Skeletal muscle tissue (tissue), 4 donors: ENCODE results near the gene IPPK. TPM values are rescaled to one million over a fixed set of nuclear protein-coding genes. Genes with fewer than 3 reads are reported as not detected.

ENCODE experiments used
- H3K27ac ChIP-seq: one replicate; pipeline ENCODE4 v1.7.0; 2013; ENCODE audit warnings: mild to moderate bottlenecking, low read depth, low read length, inconsistent platforms
- H3K27me3 ChIP-seq, 3 donors: one replicate each; pipeline ENCODE4 v1.7.0; 2013; ENCODE audit warnings: low read length in 3 of 3; ENCODE audit not compliant: control insufficient read depth in 3 of 3, insufficient read depth in 3 of 3
- H3K36me3 ChIP-seq, 3 donors: one replicate each; pipeline ENCODE4 v1.7.0; 2013; ENCODE audit warnings: low read length in 3 of 3; ENCODE audit not compliant: control insufficient read depth in 3 of 3, insufficient read depth in 3 of 3
- H3K4me1 ChIP-seq, 3 donors: one replicate each; pipeline ENCODE4 v1.7.0; 2013; ENCODE audit warnings: low read length in 3 of 3, mild to moderate bottlenecking in 3 of 3; ENCODE audit not compliant: control insufficient read depth in 3 of 3, insufficient read depth in 3 of 3
- H3K4me3 ChIP-seq, 3 donors: one replicate each; pipeline ENCODE4 v1.7.0; 2013; ENCODE audit warnings: low read length in 3 of 3
- H3K9ac ChIP-seq, 3 donors: one replicate each; pipeline ENCODE4 v1.7.0; 2013; ENCODE audit warnings: low read length in 3 of 3, mild to moderate bottlenecking in 3 of 3, moderate library complexity in 2 of 3, low read depth in 1 of 3
- H3K9me3 ChIP-seq, 3 donors: one replicate each; pipeline ENCODE4 v1.7.0; 2013; ENCODE audit warnings: low read length in 3 of 3; ENCODE audit not compliant: control insufficient read depth in 3 of 3
- total RNA-seq: library from RNA; depleted of rRNA; stranded (reverse); fragments of >200 nt; gene quantifications from one replicate; pipeline ENCODE4 v1.2.3, GENCODE V29; 2014
- donor health status: Osteomylitis.

The IPPK gene
- total RNA-seq, 1 donor from 2014 or later: 6.3 TPM

DNA sequence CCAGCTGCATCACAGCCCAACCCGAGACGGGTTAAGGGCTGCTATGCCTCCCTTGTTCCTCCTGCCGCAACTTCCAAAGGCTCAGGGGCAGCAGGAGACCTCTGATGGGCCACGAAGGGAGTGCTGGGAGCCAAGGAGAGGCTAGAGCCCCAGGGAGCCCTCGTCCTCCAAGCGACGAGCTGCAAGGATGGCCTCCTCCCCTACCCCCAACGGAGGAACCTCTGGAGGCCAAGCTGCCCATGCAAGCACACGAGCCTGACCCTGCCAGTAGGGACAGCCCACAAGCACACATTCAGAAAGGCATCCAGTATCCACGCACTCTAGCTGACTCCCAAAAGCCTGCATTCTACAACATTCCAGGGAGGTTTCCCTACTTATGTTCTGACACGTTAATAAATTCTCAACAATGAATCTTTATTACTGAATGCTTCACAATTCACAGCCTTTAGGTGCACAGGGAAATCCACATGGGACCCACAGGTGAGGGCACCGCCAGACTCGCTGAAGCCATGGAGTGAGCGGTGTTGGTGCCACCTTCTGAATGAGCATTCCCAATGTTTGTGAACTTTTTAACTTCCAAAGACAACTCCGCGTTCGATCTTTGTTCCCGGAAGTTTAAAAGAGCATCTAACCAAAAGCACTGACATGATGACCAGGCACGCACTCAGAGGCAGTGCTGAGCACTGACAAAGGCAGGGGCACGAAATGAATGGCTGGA lies 28.7 kb downstream of the IPPK start:
- H3K27me3 ChIP-seq: no peaks in the 10 kb centered on the region
- H3K4me1 ChIP-seq: no peaks in the 10 kb centered on the region
- no peak overlapping the region for H3K27ac ChIP-seq
- H3K9me3 ChIP-seq: no peaks in the 10 kb centered on the region
- H3K9ac ChIP-seq: no peak overlapping the region
- H3K4me3 ChIP-seq: no peak overlapping the region
- peaks cover 60 to 68% (median 63%) of the 10 kb centered on the region in 3 donors for H3K36me3 ChIP-seq

GRCh38 chr9:92640398-92641091 lies 29.4 kb downstream of the IPPK start:
- H3K9me3 ChIP-seq: no peaks in the 10 kb centered on the region
- H3K9ac ChIP-seq: no peak overlapping the region
- H3K4me3 ChIP-seq: no peak overlapping the region
- no peak overlapping the region for H3K27ac ChIP-seq
- no peaks in the 10 kb centered on the region for H3K27me3 ChIP-seq
- H3K4me1 ChIP-seq: no peaks in the 10 kb centered on the region
- peaks cover 61 to 67% (median 62%) of the 10 kb centered on the region in 3 donors for H3K36me3 ChIP-seq

- peaks cover 66 to 68% (median 67%) of the 10 kb centered on the region in 3 donors for H3K36me3 ChIP-seq
These were observed 30.1 kb downstream of the IPPK start for GRCh38 chr9:92639791-92640271.

DNA sequence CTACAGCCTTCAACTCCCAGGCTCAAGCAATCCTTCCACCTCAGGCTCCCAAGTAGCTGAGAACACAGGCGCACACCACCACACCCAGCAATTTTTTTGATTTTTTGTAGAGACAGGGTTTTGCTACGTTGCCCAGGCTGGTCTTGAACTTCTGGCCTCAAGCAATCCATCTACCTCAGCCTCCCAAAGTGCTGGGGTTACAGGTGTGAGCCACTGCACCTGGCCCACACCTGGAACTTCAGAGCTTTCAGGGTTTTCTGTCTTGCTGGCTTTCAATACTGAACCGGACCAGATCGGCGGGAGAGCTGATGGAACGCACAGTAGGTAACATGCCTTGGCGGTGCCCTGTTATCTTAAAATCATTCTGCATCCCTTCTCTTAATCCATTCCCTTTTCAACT lies 30.8 kb downstream of the IPPK start:
- H3K36me3 ChIP-seq: peaks cover 64 to 66% (median 65%) of the 10 kb centered on the region in 3 donors
- H3K9ac ChIP-seq: no peak overlapping the region

More at GRCh38 chr9:92639791-92640271, 30.1 kb downstream of the IPPK start:
- Histone ChIP-seq H3K4me1 (peaks cover 1 to 2% (median 2%) of the 10 kb centered on the region in 3 donors), H3K27ac (no peak overlapping the region), H3K4me3 (no peak overlapping the region), H3K9me3 (no peaks in the 10 kb centered on the region), H3K27me3 (no peaks in the 10 kb centered on the region), H3K9ac (no peak overlapping the region)

DNA sequence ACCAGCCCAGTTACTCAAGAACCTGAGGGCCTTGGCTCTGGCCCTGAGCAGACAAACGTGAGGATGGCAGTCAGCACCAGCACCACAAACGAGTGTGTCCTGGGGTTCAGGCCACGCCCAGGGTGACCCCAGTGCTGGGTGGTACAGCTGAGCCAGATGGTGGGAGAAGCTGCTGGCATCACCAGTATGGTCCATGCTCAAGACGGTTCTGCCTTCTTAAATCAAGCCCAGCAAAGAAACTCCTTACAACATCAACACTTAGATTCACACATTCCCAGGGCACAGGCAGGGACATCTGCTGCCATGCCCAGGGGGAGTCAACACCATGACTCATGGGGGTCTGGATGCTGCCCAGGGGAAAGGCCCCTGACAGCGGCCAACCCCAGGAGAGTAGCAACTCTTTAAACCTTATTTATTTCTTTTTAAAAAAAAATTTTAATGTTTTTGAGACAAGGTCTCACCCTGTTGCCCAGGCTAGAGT lies 31.3 kb downstream of the IPPK start:
- no peak overlapping the region for H3K27ac ChIP-seq
- H3K27me3 ChIP-seq: no peaks in the 10 kb centered on the region
- no peak overlapping the region for H3K9ac ChIP-seq
- H3K36me3 ChIP-seq: peaks cover 64 to 66% (median 65%) of the 10 kb centered on the region in 3 donors
- H3K4me3 ChIP-seq: no peak overlapping the region
- peaks cover 7 to 10% (median 8%) of the 10 kb centered on the region in 3 donors for H3K4me1 ChIP-seq
- H3K9me3 ChIP-seq: no peaks in the 10 kb centered on the region

More for the DNA sequence above, 30.8 kb downstream of the IPPK start:
- Histone ChIP-seq H3K27me3 (no peaks in the 10 kb centered on the region), H3K4me3 (no peak overlapping the region), H3K9me3 (no peaks in the 10 kb centered on the region), H3K27ac (no peak overlapping the region), H3K4me1 (peaks cover 5 to 9% (median 7%) of the 10 kb centered on the region in 3 donors)

GRCh38 chr9:92637886-92638620 lies 31.9 kb downstream of the IPPK start:
- Histone ChIP-seq H3K9ac (no peak overlapping the region), H3K27ac (no peak overlapping the region), H3K27me3 (no peaks in the 10 kb centered on the region), H3K4me1 (peaks cover 7 to 10% (median 8%) of the 10 kb centered on the region in 3 donors), H3K9me3 (no peaks in the 10 kb centered on the region), H3K4me3 (no peak overlapping the region), H3K36me3 (peaks cover 60 to 66% (median 60%) of the 10 kb centered on the region in 3 donors)

DNA sequence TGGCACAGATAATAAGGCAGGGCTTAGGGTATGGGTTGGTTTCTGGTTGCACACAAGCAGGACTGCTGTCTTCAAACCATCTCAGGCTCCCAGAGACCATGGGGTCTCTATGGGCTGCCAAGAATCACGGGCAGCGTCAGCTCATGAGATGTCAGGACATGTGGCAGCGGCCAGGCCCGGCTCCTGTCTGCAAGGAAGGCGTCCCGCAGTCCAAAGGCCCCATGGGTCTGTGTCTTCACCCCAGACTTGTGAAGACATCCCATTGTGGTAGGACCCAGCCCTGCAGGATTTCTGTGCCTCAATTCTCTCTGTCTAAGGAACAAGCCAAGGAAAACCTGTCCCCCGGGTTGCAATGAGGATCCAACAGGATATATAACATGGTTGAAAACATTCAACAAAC lies 32.6 kb downstream of the IPPK start:
- H3K27ac ChIP-seq: no peak overlapping the region
- H3K36me3 ChIP-seq: peaks cover 56 to 63% (median 57%) of the 10 kb centered on the region in 3 donors
- H3K9me3 ChIP-seq: no peaks in the 10 kb centered on the region
- no peaks in the 10 kb centered on the region for H3K27me3 ChIP-seq
- H3K9ac ChIP-seq: no peak overlapping the region
- H3K4me1 ChIP-seq: peaks cover 7 to 10% (median 8%) of the 10 kb centered on the region in 3 donors
- no peak overlapping the region for H3K4me3 ChIP-seq

DNA sequence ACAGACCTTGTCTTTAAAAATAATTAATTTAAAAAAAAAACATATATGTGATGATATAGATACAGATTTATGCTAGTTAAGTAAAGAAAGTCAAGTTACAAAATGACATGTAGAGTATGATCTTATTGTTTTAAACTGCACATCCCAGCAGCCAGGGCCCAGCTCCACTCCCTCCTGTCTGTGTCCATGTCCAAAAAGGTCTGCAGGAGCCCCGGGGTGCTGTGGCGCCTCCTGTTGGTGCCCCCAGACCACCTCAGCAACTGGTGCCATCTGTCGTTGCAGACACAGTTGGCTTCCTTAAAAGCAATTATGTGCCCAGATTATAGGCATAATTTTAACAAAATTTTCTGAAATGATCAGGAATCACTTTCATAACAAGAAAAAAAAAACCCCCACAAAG lies 33.3 kb downstream of the IPPK start:
- no peak overlapping the region for H3K9ac ChIP-seq
- H3K36me3 ChIP-seq: peaks cover 57 to 62% (median 61%) of the 10 kb centered on the region in 3 donors
- no peaks in the 10 kb centered on the region for H3K9me3 ChIP-seq
- H3K27me3 ChIP-seq: no peaks in the 10 kb centered on the region
- H3K27ac ChIP-seq: no peak overlapping the region
- H3K4me3 ChIP-seq: no peak overlapping the region
- peaks cover 7 to 10% (median 8%) of the 10 kb centered on the region in 3 donors for H3K4me1 ChIP-seq

- no peaks in the 10 kb centered on the region for H3K9me3 ChIP-seq
- peaks cover 49 to 58% (median 55%) of the 10 kb centered on the region in 3 donors for H3K36me3 ChIP-seq
- H3K27ac ChIP-seq: no peak overlapping the region
- H3K4me3 ChIP-seq: no peak overlapping the region
- H3K27me3 ChIP-seq: no peaks in the 10 kb centered on the region
- H3K4me1 ChIP-seq: peaks cover 7 to 10% (median 8%) of the 10 kb centered on the region in 3 donors
- no peak overlapping the region for H3K9ac ChIP-seq
These were observed 34.2 kb downstream of the IPPK start for GRCh38 chr9:92635760-92636159.
